Astrocyte (in vitro differentiated cells and primary cell): ENCODE results near the gene AKT3. TPM values are rescaled to one million over a fixed set of nuclear protein-coding genes. Genes with fewer than 3 reads are reported as not detected.

Experiments used
- DNase-seq: peaks from one replicate; pipeline ENCODE4 v3.0.0-alpha.2; 2010; ENCODE audit warnings: low read depth
- FAIRE-seq: peaks from 2 replicates; lab custom pipeline; 2011; peaks lifted over from hg19 to GRCh38; lab: Jason Lieb, UNC
- H2AFZ ChIP-seq: 2 replicates; pipeline ENCODE4 v1.6.0; 2012; ENCODE audit warnings: low read depth, low read length, inconsistent platforms
- H3K27ac ChIP-seq: 2 replicates; pipeline ENCODE4 v1.5.1; 2011; ENCODE audit warnings: low read depth, low read length, inconsistent platforms
- H3K27me3 ChIP-seq: 2 replicates; pipeline ENCODE4 v1.6.0; 2011; ENCODE audit warnings: low read length, inconsistent platforms; ENCODE audit not compliant: insufficient read depth
- H3K36me3 ChIP-seq: 2 replicates; pipeline ENCODE4 v1.5.1; 2011; ENCODE audit warnings: low read length, inconsistent platforms; ENCODE audit not compliant: insufficient read depth
- H3K4me1 ChIP-seq: 2 replicates; pipeline ENCODE4 v1.5.1; 2011; ENCODE audit warnings: low read length, inconsistent platforms; ENCODE audit not compliant: insufficient read depth
- H3K4me2 ChIP-seq: 2 replicates; pipeline ENCODE4 v1.6.0; 2012; ENCODE audit warnings: low read length, inconsistent platforms
- H3K4me3 ChIP-seq: 2 replicates; pipeline ENCODE4 v1.5.1; 2011; ENCODE audit warnings: low read depth, mild to moderate bottlenecking, low read length, inconsistent platforms; ENCODE audit not compliant: insufficient read depth
- H3K79me2 ChIP-seq: 2 replicates; pipeline ENCODE4 v1.6.0; 2012; ENCODE audit warnings: mild to moderate bottlenecking, low read length, inconsistent platforms; ENCODE audit not compliant: insufficient read depth
- H3K9ac ChIP-seq: 2 replicates; pipeline ENCODE4 v1.6.0; 2012; ENCODE audit warnings: mild to moderate bottlenecking, low read length, inconsistent platforms
- H3K9me3 ChIP-seq: 2 replicates; pipeline ENCODE4 v1.5.1; 2012; ENCODE audit warnings: low read depth, mild to moderate bottlenecking, low read length, inconsistent platforms; ENCODE audit not compliant: insufficient read depth
- H4K20me1 ChIP-seq: 2 replicates; pipeline ENCODE4 v1.6.0; 2012; ENCODE audit warnings: low read length, inconsistent platforms; ENCODE audit not compliant: insufficient read depth
- H3K27ac Mint-ChIP-seq: one replicate; pipeline ENCODE4 v1.8.0; 2021; ENCODE audit warnings: mild to moderate bottlenecking, mixed read lengths; ENCODE audit not compliant: unreplicated experiment
- H3K27me3 Mint-ChIP-seq: one replicate; pipeline ENCODE4 v1.8.0; 2021; ENCODE audit warnings: low read depth, mixed read lengths; ENCODE audit not compliant: unreplicated experiment
- H3K36me3 Mint-ChIP-seq: one replicate; pipeline ENCODE4 v1.8.0; 2021; ENCODE audit warnings: low read depth, mixed read lengths; ENCODE audit not compliant: unreplicated experiment
- H3K4me1 Mint-ChIP-seq: one replicate; pipeline ENCODE4 v1.8.0; 2021; ENCODE audit warnings: low read depth, mixed read lengths; ENCODE audit not compliant: unreplicated experiment
- H3K4me3 Mint-ChIP-seq: one replicate; pipeline ENCODE4 v1.8.0; 2021; ENCODE audit warnings: mild to moderate bottlenecking, moderate library complexity, mixed read lengths; ENCODE audit not compliant: unreplicated experiment
- H3K9me3 Mint-ChIP-seq: one replicate; pipeline ENCODE4 v1.8.0; 2021; ENCODE audit warnings: mild to moderate bottlenecking, mixed read lengths; ENCODE audit not compliant: unreplicated experiment
- CTCF ChIP-seq: IDR thresholded peaks from 2 replicates; pipeline ENCODE4 v1.5.1; 2011; ENCODE audit warnings: low read depth, mild to moderate bottlenecking, inconsistent platforms, low read length, moderate library complexity; ENCODE audit not compliant: insufficient read depth
- EZH2 ChIP-seq: IDR thresholded peaks from 2 replicates; pipeline ENCODE4 v1.6.1; 2012; ENCODE audit warnings: mild to moderate bottlenecking, low read length, inconsistent platforms; ENCODE audit not compliant: insufficient read depth
- total RNA-seq: library from RNA; stranded (reverse); gene quantifications from 2 replicates; pipeline ENCODE4 v1.2.1, GENCODE V29; 2021

AKT3 gene
- total RNA-seq, 1 donor from 2014 or later = 64.5 TPM

- TF ChIP-seq CTCF (no peak), EZH2 (no peak)
- Mint-ChIP-seq H3K9me3 (peaks cover 1% of the 10 kb centered on the region), H3K4me3 (no peak overlapping the region), H3K27me3 (no peaks in the 10 kb centered on the region), H3K36me3 (peaks cover 24% of the 10 kb centered on the region), H3K4me1 (peaks cover 5% of the 10 kb centered on the region), H3K27ac (no peak overlapping the region)
- Histone ChIP-seq H3K4me1 (no peaks in the 10 kb centered on the region), H3K79me2 (no peaks in the 10 kb centered on the region), H3K9me3 (no peaks in the 10 kb centered on the region), H3K36me3 (peaks cover 5% of the 10 kb centered on the region), H3K27ac (no peak overlapping the region), H3K27me3 (no peaks in the 10 kb centered on the region), H3K4me2 (no peak overlapping the region), H2AFZ (no peak overlapping the region), H4K20me1 (no peaks in the 10 kb centered on the region), H3K4me3 (no peak overlapping the region), H3K9ac (no peak overlapping the region)
- FAIRE-seq (no peak), DNase-seq (no peak)
These were observed 204.8 kb downstream of the AKT3 start for GRCh38 chr1:243645281-243645680.

GRCh38 chr1:243642936-243643335, 207.1 kb downstream of the AKT3 start:
- TF ChIP-seq EZH2 (no peak), CTCF (no peak)
- Mint-ChIP-seq H3K4me3 (no peak overlapping the region), H3K9me3 (no peaks in the 10 kb centered on the region), H3K27ac (peak overlapping the region; percentile 96), H3K4me1 (peaks cover 5% of the 10 kb centered on the region), H3K27me3 (no peaks in the 10 kb centered on the region), H3K36me3 (peaks cover 25% of the 10 kb centered on the region)
- Histone ChIP-seq H3K9me3 (no peaks in the 10 kb centered on the region), H2AFZ (no peak overlapping the region), H3K27ac (peak overlapping the region; percentile 80), H3K4me2 (peak overlapping the region; percentile 31), H3K36me3 (peaks cover 5% of the 10 kb centered on the region), H3K4me3 (no peak overlapping the region), H3K79me2 (no peaks in the 10 kb centered on the region), H3K4me1 (no peaks in the 10 kb centered on the region), H3K27me3 (no peaks in the 10 kb centered on the region), H4K20me1 (no peaks in the 10 kb centered on the region), H3K9ac (peak overlapping the region; percentile 54)
- FAIRE-seq (peak; percentile 56), DNase-seq (peak; percentile 96)

GRCh38 chr1:243639027-243639658, 210.9 kb downstream of the AKT3 start:
- Histone ChIP-seq H3K27ac (no peak overlapping the region), H2AFZ (no peak overlapping the region), H3K4me1 (no peaks in the 10 kb centered on the region), H3K9ac (no peak overlapping the region), H3K9me3 (no peaks in the 10 kb centered on the region), H3K4me3 (no peak overlapping the region), H3K27me3 (no peaks in the 10 kb centered on the region), H3K36me3 (no peaks in the 10 kb centered on the region), H3K79me2 (no peaks in the 10 kb centered on the region), H3K4me2 (no peak overlapping the region), H4K20me1 (no peaks in the 10 kb centered on the region)
- DNase-seq (no peak), FAIRE-seq (peak; percentile 5)
- TF ChIP-seq EZH2 = no peak
- no peak for TF ChIP-seq CTCF
- no peaks in the 10 kb centered on the region for H3K27me3 Mint-ChIP-seq
- H3K4me3 Mint-ChIP-seq = no peak overlapping the region
- H3K27ac Mint-ChIP-seq = no peak overlapping the region
- peaks cover 5% of the 10 kb centered on the region for H3K4me1 Mint-ChIP-seq
- peaks cover 16% of the 10 kb centered on the region for H3K36me3 Mint-ChIP-seq
- no peaks in the 10 kb centered on the region for H3K9me3 Mint-ChIP-seq
